Breast epithelium (tissue), 3 donors: ENCODE results near the gene ACVR1B.

Experiments used
- POLR2AphosphoS5 ChIP-seq, 3 donors: sonication (generic); formaldehyde crosslinking; IDR thresholded peaks; one replicate each; pipeline ENCODE4 v1.6.1; 2017; ENCODE audit warnings: antibody characterized with exemption in 3 of 3
- TF ChIP-seq, protein P1 (sequence below), 3 donors: fragments of 450-650 bp; IDR thresholded peaks; one replicate each; pipeline ENCODE4 v1.5.1; 2016 to 2017; ENCODE audit warnings: antibody characterized with exemption in 3 of 3, mild to moderate bottlenecking in 3 of 3, moderate library complexity in 3 of 3

DNA sequence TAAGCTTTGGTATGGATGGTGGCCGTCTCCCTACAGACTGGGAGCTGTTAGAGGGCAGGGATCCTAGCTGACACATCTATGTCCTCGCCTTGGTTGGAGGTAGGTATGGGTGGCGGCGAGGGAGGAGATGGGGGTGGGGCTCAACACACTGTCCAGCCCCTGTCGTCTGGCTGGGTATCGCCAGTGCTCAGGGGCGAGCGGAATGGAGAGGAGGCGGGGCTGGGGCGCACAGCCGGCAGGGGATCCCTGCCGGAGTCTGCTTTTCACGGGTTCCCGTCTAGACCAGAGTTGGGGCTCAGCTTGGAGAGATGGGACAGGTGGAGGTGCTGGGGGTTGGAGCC, 71.3 kb downstream of the ACVR1B start:
- TF ChIP-seq, protein P1, sequence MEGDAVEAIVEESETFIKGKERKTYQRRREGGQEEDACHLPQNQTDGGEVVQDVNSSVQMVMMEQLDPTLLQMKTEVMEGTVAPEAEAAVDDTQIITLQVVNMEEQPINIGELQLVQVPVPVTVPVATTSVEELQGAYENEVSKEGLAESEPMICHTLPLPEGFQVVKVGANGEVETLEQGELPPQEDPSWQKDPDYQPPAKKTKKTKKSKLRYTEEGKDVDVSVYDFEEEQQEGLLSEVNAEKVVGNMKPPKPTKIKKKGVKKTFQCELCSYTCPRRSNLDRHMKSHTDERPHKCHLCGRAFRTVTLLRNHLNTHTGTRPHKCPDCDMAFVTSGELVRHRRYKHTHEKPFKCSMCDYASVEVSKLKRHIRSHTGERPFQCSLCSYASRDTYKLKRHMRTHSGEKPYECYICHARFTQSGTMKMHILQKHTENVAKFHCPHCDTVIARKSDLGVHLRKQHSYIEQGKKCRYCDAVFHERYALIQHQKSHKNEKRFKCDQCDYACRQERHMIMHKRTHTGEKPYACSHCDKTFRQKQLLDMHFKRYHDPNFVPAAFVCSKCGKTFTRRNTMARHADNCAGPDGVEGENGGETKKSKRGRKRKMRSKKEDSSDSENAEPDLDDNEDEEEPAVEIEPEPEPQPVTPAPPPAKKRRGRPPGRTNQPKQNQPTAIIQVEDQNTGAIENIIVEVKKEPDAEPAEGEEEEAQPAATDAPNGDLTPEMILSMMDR (IDR thresholded peaks at IDR 0.05), result no peak
- no peak for TF ChIP-seq POLR2AphosphoS5 (IDR thresholded peaks at IDR 0.05)
